GM21360 (cell line): ENCODE data around the gene POP7.
"Not testable (repeated sequence)": the region's sequence is repeated elsewhere in the genome, so short reads cannot be mapped to it uniquely, and the experiment has no call there.

Source experiments
- ATAC-seq: cut with Tn5 transposase; IDR thresholded peaks from one replicate; pipeline ENCODE4 v1.9.1; 2021; ENCODE audit warnings: mild to moderate bottlenecking, moderate library complexity; ENCODE audit not compliant: unreplicated experiment

POP7 gene

GRCh38 chr7:100722480-100723212, 16.7 kb downstream of the POP7 start:
- ATAC-seq, result no peak

- ATAC-seq, result no peak
Measured at GRCh38 chr7:100723732-100724275, 17.9 kb downstream of the POP7 start.

- ATAC-seq, result not testable (repeated sequence)
Measured at GRCh38 chr7:100724364-100724763, 18.4 kb downstream of the POP7 start.

GRCh38 chr7:100726996-100727761, 21.3 kb downstream of the POP7 start:
- no peak for ATAC-seq

GRCh38 chr7:100728196-100728595, 22.3 kb downstream of the POP7 start:
- ATAC-seq, result no peak

- ATAC-seq, result no peak
Measured at GRCh38 chr7:100730136-100730800, 24.3 kb downstream of the POP7 start.

- no peak for ATAC-seq
Measured at GRCh38 chr7:100731937-100732636, 26.2 kb downstream of the POP7 start.

GRCh38 chr7:100735730-100736129, 29.8 kb downstream of the POP7 start:
- ATAC-seq, result no peak

- ATAC-seq, result no peak
Measured at GRCh38 chr7:100736671-100737070, 30.8 kb downstream of the POP7 start.

- no peak for ATAC-seq
Measured at GRCh38 chr7:100739934-100740333, 34.0 kb downstream of the POP7 start.

GRCh38 chr7:100744605-100745004, 38.7 kb downstream of the POP7 start:
- ATAC-seq, result no peak

GRCh38 chr7:100745184-100745583, 39.3 kb downstream of the POP7 start:
- ATAC-seq, result no peak

- no peak for ATAC-seq
Measured at GRCh38 chr7:100752994-100753393, 47.1 kb downstream of the POP7 start.

GRCh38 chr7:100753750-100754149, 47.8 kb downstream of the POP7 start:
- ATAC-seq, result no peak
